AG04450 (cell line): ENCODE measurements around the gene CCDC13. TPM values are rescaled to one million over a fixed set of nuclear protein-coding genes. Genes with fewer than 3 reads are reported as not detected.

ENCODE experiments used
- CTCF ChIA-PET: fragments of 300-600, 350-600 bp; formaldehyde crosslinking; extraction: SDS; loops from one replicate; lab custom pipeline; 2022; ENCODE audit warnings: antibody characterized with exemption, inconsistent platforms; lab: Charles Lee
- POLR2A ChIA-PET: fragments of 350-600 bp; formaldehyde crosslinking; extraction: SDS; loops from one replicate; lab custom pipeline; 2021; ENCODE audit warnings: antibody characterized with exemption, inconsistent platforms; lab: Yijun Ruan, JAX
- DNase-seq: peaks from one replicate; pipeline ENCODE4 v3.0.0-alpha.2; 2011; ENCODE audit warnings: low read depth, low spot score
- H3K27ac ChIP-seq: one replicate; pipeline ENCODE4 v1.5.1; 2012; ENCODE audit warnings: low read depth, low read length, control low read depth
- H3K27me3 ChIP-seq: one replicate; pipeline ENCODE4 v1.6.0; 2012; ENCODE audit warnings: low read length; ENCODE audit not compliant: control insufficient read depth, insufficient read depth
- H3K4me3 ChIP-seq: 2 replicates; pipeline ENCODE4 v1.5.1; 2011; ENCODE audit warnings: mild to moderate bottlenecking, low read depth, low read length, control low read depth
- H3K9me3 ChIP-seq: 2 replicates; pipeline ENCODE4 v1.5.1; 2012; ENCODE audit warnings: low read length; ENCODE audit not compliant: control insufficient read depth, insufficient read depth
- polyA plus RNA-seq: library from polyadenylated mRNA; depleted of rRNA; stranded (reverse); fragments of >200 nt; gene quantifications from 2 replicates; pipeline ENCODE4 v1.2.3, GENCODE V29; 2011
- TF ChIP-seq, protein P1 (sequence below): IDR thresholded peaks from 2 replicates; pipeline ENCODE4 v1.5.1; 2011; ENCODE audit warnings: low read depth, low read length, control low read depth, inconsistent platforms

CCDC13 gene
- polyA plus RNA-seq, 1 experiment, result 0.20 TPM

DNA sequence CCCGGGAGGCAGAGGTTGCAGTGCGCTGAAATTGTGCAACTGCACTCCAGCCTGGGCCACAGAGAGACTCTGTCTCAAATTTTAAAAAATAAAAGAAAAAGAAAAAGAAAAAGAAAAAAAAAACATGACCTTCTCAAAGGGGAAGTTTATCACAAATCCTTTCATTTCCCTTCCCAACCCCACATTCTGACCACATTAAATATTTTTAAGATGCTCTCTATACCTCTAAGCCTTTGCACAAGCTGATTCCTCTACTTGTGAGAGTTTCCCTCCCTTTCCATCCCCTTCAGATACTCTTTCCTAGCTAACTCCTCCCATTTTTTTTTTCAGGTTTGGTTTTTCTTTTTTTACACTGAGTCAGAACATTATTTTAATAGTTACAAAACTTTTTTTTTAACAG is 27.2 kb upstream of the CCDC13 start:
- Histone ChIP-seq H3K9me3 (peaks cover 3% of the 10 kb centered on the region; the same call in 1 of the 2 replicates), H3K4me3 (no peak overlapping the region), H3K27me3 (no peaks in the 10 kb centered on the region), H3K27ac (no peak overlapping the region)
- TF ChIP-seq, protein P1, sequence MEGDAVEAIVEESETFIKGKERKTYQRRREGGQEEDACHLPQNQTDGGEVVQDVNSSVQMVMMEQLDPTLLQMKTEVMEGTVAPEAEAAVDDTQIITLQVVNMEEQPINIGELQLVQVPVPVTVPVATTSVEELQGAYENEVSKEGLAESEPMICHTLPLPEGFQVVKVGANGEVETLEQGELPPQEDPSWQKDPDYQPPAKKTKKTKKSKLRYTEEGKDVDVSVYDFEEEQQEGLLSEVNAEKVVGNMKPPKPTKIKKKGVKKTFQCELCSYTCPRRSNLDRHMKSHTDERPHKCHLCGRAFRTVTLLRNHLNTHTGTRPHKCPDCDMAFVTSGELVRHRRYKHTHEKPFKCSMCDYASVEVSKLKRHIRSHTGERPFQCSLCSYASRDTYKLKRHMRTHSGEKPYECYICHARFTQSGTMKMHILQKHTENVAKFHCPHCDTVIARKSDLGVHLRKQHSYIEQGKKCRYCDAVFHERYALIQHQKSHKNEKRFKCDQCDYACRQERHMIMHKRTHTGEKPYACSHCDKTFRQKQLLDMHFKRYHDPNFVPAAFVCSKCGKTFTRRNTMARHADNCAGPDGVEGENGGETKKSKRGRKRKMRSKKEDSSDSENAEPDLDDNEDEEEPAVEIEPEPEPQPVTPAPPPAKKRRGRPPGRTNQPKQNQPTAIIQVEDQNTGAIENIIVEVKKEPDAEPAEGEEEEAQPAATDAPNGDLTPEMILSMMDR, result no peak
- DNase-seq, result no peak
- CTCF ChIA-PET, result interaction anchor here (0.6 to 2.2 kb wide), 3 partner anchors 20 to 203 kb away, joined by 4 to 10 read pairs (median 5); no protein-coding TSS in a partner anchor
- POLR2A ChIA-PET, result interaction anchor here (0.6 to 0.7 kb wide), 2 partner anchors 21 to 155 kb away, joined by 3 read pairs; no protein-coding TSS in a partner anchor

DNA sequence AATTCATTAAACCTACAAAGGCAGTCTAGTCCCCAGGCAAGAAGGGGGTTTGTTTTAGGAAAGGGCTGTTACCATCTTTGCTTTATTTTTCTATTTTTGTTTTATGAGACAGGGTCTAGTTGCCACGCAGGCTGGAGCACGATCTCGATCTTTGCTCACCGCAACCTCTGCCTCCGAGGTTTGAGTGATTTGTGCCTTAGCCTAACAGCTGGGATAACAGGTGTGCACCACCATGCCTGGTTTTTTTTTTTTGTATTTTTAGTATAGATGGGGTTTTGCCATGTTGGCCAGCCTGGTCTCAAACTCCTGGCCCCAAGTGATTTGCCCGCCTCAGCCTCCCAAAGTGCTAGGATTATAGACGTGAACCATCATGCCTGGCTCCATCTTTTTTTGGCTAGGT is 26.3 kb upstream of the CCDC13 start:
- DNase-seq, result no peak
- TF ChIP-seq, protein P1, result no peak
- ChIA-PET POLR2A (no interaction called here), CTCF (interaction anchor here (2.2 kb wide), 1 partner anchor 19 kb away, joined by 10 read pairs; no protein-coding TSS in a partner anchor)
- peaks cover 3% of the 10 kb centered on the region; the same call in 1 of the 2 replicates for H3K9me3 ChIP-seq
- no peak overlapping the region for H3K27ac ChIP-seq
- H3K4me3 ChIP-seq, result no peak overlapping the region
- H3K27me3 ChIP-seq, result no peaks in the 10 kb centered on the region

DNA sequence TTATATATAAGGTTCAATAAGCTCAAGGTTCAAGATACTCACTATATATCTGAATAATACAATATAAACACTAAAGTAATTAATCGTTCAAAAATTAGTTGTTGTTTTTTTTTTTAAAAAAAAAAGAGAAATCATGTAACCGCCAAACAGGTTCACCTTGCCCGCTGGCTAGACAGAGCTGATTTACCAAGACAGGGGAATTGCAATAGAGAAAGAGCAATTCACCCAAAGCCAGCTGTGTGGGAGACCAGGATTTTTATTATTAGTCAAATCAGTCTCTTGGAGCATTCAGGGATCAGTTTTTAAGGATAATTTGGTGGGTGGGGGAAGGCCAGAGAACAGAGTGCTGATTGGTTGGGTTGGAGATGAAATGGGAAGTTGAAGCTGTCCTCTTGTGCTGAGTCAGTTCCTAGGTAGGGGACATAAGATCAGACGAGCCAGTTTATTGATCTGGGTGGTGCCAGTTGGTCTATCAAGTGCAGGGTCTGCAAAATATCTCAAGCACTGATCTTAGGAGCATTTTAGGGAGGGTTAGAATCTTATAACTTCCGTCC is 23.4 kb upstream of the CCDC13 start:
- ChIA-PET CTCF (interaction anchor here (1.0 to 4.6 kb wide), 2 partner anchors 17 to 43 kb away, joined by 4 to 28 read pairs; no protein-coding TSS in a partner anchor), POLR2A (interaction anchor here (0.6 to 1.0 kb wide), 2 partner anchors 43 to 206 kb away, joined by 3 read pairs; partner anchors contain the start of gene SS18L2)
- TF ChIP-seq, protein P1, result no peak
- Histone ChIP-seq H3K27me3 (no peaks in the 10 kb centered on the region), H3K9me3 (no peaks in the 10 kb centered on the region), H3K27ac (no peak overlapping the region), H3K4me3 (no peak overlapping the region)
- DNase-seq, result no peak

DNA sequence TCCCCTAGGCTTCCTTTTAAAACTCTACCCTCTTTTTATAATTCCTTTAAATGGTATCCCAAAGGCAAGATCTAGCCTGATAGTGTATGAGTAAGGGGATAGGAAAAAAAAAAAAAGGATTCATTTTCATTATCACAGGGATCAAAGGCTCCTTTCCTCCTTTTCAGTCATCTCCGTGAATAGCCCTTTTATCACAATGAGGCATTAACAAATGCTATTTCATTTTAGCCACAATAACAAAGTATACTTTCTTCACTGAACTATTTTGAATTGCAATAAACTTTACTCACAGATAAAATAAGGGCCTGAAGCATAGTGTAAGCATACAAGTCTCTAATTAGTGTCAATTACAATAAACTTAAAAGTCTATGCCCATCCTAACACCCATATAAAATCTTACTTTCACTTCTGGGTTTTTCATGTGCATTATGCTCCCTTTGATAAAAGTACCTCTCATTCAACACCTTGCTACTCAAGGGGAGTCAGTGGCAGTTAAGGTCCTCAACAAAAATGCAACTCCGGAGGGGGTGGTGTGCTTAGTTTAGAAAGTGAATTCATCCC is 22.6 kb upstream of the CCDC13 start:
- H3K27me3 ChIP-seq, result no peaks in the 10 kb centered on the region
- CTCF ChIA-PET, result interaction anchor here (1.0 to 4.6 kb wide), 2 partner anchors 16 to 44 kb away, joined by 4 to 28 read pairs; no protein-coding TSS in a partner anchor
- H3K4me3 ChIP-seq, result no peak overlapping the region
- no peaks in the 10 kb centered on the region for H3K9me3 ChIP-seq
- POLR2A ChIA-PET, result interaction anchor here (0.6 to 1.0 kb wide), 2 partner anchors 44 to 205 kb away, joined by 3 read pairs; partner anchors contain the start of gene SS18L2
- DNase-seq, result no peak
- H3K27ac ChIP-seq, result no peak overlapping the region
- TF ChIP-seq, protein P1, result no peak

DNA sequence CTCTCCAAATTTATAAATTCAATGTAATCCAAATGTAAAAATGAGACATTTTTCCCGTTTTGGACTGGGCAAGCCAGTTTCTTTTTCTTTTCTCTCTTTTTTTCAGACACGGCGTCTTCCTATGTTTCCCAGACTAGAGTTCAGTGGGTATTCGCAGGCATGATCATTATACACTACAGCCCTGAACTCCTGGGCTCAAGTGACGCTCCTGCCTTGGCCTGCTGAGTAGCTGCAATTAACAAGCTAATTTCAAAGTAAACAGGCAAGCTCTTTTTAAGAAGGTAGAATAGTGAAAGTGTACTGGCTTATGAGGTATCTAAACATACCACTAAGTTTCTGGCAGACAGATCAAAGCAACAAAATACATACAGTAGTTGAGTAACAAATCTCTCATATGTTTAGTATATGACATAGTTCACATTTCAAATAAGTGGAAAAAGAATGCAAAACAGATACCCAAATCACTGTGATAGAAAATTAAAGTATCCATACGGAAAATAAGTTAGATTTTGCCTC is 17.7 kb upstream of the CCDC13 start:
- Histone ChIP-seq H3K9me3 (no peaks in the 10 kb centered on the region), H3K27ac (no peak overlapping the region), H3K4me3 (no peak overlapping the region), H3K27me3 (no peaks in the 10 kb centered on the region)
- ChIA-PET CTCF (no interaction called here), POLR2A (no interaction called here)
- DNase-seq, result no peak
- TF ChIP-seq, protein P1, result no peak
